NCI-H1694 (cell line): ENCODE data around the gene ARHGEF28.

Source experiments
- DNase-seq: peaks from one replicate; lab custom pipeline; 2025; lab: John Stamatoyannopoulos, UW

Gene ARHGEF28

GRCh38 chr5:73619606-73620333, 6.2 kb upstream of the ARHGEF28 start:
- peak; percentile 79 for DNase-seq

DNA sequence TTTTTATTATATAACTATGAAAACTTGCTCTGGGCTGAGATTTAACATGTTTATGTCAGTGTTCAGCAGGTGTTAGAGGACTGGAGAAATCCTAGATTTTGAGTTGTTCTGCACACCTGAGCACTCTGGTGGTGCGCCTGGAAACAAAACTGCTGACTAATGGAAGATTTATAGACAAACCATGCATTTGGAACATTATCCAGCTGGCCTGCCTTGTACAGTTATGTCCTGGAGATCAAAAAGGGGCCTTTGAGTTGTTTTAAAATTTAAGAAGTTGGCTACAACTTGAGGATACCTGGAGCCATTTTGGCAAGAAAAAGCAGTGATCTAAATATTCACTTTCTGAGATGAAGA, 5.7 kb upstream of the ARHGEF28 start:
- DNase-seq, result no peak

DNA sequence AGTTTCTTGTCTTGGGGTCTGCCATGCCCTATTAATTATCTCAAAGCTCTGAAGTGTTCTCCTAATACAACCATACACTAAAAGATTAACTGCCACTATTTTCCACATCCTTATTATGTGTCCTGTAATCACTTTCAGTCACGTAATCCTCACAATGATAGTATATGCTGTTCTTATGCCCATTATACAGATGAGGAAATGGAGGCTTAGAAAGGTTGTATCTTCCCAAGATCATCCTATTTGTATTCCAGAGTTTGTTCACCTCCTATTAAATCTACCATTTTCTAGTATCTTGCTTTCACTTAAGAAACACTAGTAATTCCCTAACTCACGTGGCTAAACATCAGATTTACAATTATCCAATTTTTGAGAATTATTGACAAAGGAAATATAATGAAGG, 2.9 kb upstream of the ARHGEF28 start:
- DNase-seq, result no peak

GRCh38 chr5:73623901-73624404, 2.0 kb upstream of the ARHGEF28 start:
- no peak for DNase-seq

DNA sequence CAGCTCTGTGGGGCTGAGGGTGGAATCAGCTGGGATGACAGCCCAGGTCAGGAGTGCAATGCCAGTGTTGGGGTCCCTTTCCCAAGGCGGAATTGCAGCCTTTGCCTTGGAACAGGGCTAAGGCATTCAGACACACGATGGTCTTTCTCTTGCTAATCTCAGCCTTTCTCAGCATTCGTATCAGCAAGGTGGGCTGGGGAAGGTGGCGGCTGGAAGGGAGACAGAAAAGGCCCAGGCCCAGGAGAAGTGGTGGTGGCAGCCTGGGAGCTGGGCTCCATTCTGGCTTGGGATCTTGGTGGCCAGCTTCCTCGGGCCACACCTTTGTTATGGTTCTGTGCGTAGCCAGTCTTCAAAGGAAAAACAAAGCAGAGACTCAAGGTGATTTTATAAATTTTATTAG, 1.1 kb upstream of the ARHGEF28 start:
- no peak for DNase-seq

GRCh38 chr5:73625372-73625943, 538 bp upstream of the ARHGEF28 start:
- DNase-seq, result no peak

- no peak for DNase-seq
Measured at GRCh38 chr5:73626814-73627313, 868 bp downstream of the ARHGEF28 start.

- DNase-seq, result no peak
Measured at GRCh38 chr5:73629456-73629855, 3.5 kb downstream of the ARHGEF28 start.

GRCh38 chr5:73630765-73631164, 4.8 kb downstream of the ARHGEF28 start:
- DNase-seq, result no peak

- no peak for DNase-seq
Measured at GRCh38 chr5:73631500-73631899, 5.5 kb downstream of the ARHGEF28 start.

- DNase-seq, result no peak
Measured at GRCh38 chr5:73633060-73633459, 7.1 kb downstream of the ARHGEF28 start.

DNA sequence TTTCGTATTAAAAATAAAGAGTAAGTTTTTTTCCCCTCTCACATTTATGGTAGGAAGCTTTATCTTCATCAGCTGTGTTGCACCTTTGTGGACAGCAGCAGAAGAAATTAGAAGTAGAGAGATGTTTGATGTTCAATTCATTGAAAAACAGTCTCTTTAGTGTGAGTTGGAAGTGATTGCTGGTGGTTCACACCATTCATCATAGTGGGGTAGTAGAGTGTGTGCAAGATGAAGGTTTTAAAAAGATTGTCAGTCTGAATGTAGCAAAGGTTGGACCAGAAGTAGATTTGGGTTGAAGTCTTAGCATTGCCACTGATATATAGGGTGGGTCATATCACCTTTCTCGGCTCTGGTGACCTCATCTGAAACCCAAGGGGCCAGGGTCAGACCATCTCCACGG, 10.4 kb downstream of the ARHGEF28 start:
- DNase-seq, result no peak

GRCh38 chr5:73637565-73637964, 11.6 kb downstream of the ARHGEF28 start:
- no peak for DNase-seq

- DNase-seq, result no peak
Measured at GRCh38 chr5:73638344-73639095, 12.5 kb downstream of the ARHGEF28 start.

- DNase-seq, result no peak
Measured at GRCh38 chr5:73640861-73641320, 14.9 kb downstream of the ARHGEF28 start.

GRCh38 chr5:73641811-73642210, 15.8 kb downstream of the ARHGEF28 start:
- DNase-seq, result no peak

GRCh38 chr5:73642344-73642743, 16.3 kb downstream of the ARHGEF28 start:
- DNase-seq, result no peak

DNA sequence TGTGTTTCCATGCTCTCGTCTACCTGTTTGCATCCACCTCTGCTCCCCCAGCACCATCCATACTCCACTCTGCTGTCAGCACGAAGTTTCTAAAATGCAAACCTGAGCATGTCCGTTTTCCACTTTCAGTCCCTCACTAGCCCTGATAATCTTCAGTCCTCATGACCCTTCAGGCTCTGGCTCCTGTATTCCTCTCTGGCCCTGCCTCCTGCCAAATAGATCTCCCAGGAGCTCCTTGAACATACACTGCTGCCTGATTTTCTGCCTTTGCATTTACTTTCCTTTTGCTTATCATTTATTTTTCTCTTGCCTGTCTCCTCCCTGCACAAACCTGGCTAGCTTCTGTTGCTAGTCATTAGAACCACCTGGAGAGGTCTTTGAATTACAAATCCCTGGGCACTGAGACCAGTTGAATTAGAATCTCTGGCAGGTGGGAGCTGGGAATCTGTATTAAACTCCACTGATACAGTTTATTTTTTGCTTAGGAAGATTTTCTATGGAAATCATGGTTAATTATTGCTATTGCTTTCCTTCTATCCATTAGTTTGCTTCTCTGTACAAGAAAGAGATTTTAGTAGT, 18.5 kb downstream of the ARHGEF28 start:
- no peak for DNase-seq

DNA sequence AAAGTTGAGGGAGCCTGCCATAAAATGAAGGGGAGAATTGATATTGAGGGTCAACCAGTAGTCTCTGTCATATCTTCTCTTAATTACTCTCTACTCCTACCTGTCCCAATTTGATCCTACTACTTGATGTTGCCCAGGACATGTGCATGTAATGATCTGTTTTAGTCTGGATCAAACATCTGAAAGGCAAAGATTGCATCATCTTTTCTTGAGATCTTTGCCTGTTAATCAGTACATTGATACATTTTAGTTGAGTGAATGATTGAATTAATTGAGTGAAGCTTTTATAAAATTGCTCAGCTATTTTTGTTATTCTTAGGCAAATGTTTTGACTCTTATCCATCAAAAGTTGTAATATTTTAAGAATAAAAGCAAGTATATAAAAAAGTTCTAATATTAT, 21.7 kb downstream of the ARHGEF28 start:
- no peak for DNase-seq

GRCh38 chr5:73648515-73648914, 22.5 kb downstream of the ARHGEF28 start:
- DNase-seq, result no peak

DNA sequence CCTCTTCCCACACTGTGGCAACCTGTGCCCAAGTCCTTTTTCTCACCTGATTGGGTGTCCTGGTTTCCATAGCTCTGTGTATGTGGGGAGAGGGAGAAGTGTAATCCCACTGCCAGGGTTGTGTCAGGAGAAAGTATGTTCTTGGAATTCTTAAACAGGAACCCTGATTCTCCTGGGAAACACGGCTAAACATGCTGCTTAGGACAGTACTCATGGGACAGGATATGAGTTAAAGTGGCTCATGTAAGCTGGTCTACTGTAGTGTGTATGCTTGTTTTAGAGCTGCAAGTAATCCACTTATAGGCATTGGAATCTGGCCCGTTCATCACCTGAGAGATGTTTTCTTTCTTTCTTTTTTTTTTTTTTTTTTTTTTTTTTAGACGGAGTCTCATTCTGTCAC, 23.9 kb downstream of the ARHGEF28 start:
- DNase-seq, result no peak

GRCh38 chr5:73652391-73652790, 26.4 kb downstream of the ARHGEF28 start:
- DNase-seq, result no peak
